Ishikawa (cell line): Measurements from ENCODE around the gene DDAH1.

Source experiments
- CEBPB ChIP-seq: IDR thresholded peaks from 2 replicates; pipeline ENCODE4 v1.6.1; 2012
- EGR1 ChIP-seq: IDR thresholded peaks from 2 replicates; pipeline ENCODE4 v1.6.1; 2012
- EP300 ChIP-seq: IDR thresholded peaks from 2 replicates; pipeline ENCODE4 v1.6.1; 2012; ENCODE audit warnings: borderline replicate concordance
- MAX ChIP-seq: IDR thresholded peaks from 2 replicates; pipeline ENCODE4 v1.6.1; 2012
- NFIC ChIP-seq: IDR thresholded peaks from 2 replicates; pipeline ENCODE4 v1.6.1; 2012
- RAD21 ChIP-seq: IDR thresholded peaks from 2 replicates; pipeline ENCODE4 v1.6.1; 2012; ENCODE audit warnings: low read depth
- TAF1 ChIP-seq: IDR thresholded peaks from 2 replicates; pipeline ENCODE4 v1.6.1; 2012; ENCODE audit warnings: low read depth, mild to moderate bottlenecking
- TCF12 ChIP-seq: IDR thresholded peaks from 2 replicates; pipeline ENCODE4 v1.6.1; 2012; ENCODE audit warnings: low read depth

GRCh38 chr1:85394130-85394529 is 70.8 kb downstream of the DDAH1 start:
- TF ChIP-seq CEBPB, result no peak
- TF ChIP-seq RAD21, result no peak
- TF ChIP-seq TAF1, result no peak
- no peak for TF ChIP-seq NFIC
- TF ChIP-seq MAX, result no peak
- TF ChIP-seq EGR1, result no peak
- no peak for TF ChIP-seq EP300
- TF ChIP-seq TCF12, result no peak
